HepG2 (cell line): ENCODE measurements around the gene ASTN1. TPM values are rescaled to one million over a fixed set of nuclear protein-coding genes. Genes with fewer than 3 reads are reported as not detected.

Source experiments
- ATAC-seq: fragments of 200-7000 bp; cut with Tn5 transposase; 3 replicates; pipeline ENCODE4 v1.9.1; 2020; ENCODE audit warnings: mild to moderate bottlenecking, moderate library complexity
- BruUV-seq: library from RNA; stranded (reverse); fragments of 400-500 nt; replicated peaks from 2 replicates; lab custom pipeline; 2021; lab: Mats Ljungman, UMichigan
- CTCF ChIA-PET: fragments of 300-600 bp; formaldehyde crosslinking; extraction: SDS; loops from one replicate; lab custom pipeline; 2021; ENCODE audit warnings: low total read pairs, inconsistent platforms, low intra/inter-chr PET ratio; lab: Yijun Ruan, JAX
- POLR2A ChIA-PET: fragments of 350-600 bp; sonication (Branson Sonifier 250); formaldehyde crosslinking; loops from one replicate; lab custom pipeline; 2020; ENCODE audit warnings: antibody characterized with exemption, inconsistent platforms; lab: Yijun Ruan, JAX
- DNase-seq: peaks from one replicate; pipeline ENCODE4 v3.0.0-alpha.2; 2015; ENCODE audit warnings: low spot score
- FAIRE-seq: peaks from 3 replicates; lab custom pipeline; 2011; peaks lifted over from hg19 to GRCh38; lab: Jason Lieb, UNC
- H2AFZ ChIP-seq: one replicate; pipeline ENCODE4 v1.6.1; 2011; ENCODE audit warnings: low read length, inconsistent platforms
- H3K27ac ChIP-seq: fragments of 300-600 bp; 3 replicates; pipeline ENCODE4 v1.8.0; 2011; ENCODE audit warnings: mixed run types, mild to moderate bottlenecking, mixed read lengths, low read length, inconsistent platforms; ENCODE audit not compliant: insufficient read depth; ENCODE audit errors: extremely low read length
- H3K27me3 ChIP-seq, 2 experiments: fragments of 200-600 bp in 1 of 2; 2 replicates in 1 of 2; 3 replicates in 1 of 2; pipeline versions ENCODE4 v1.6.0 to v1.8.0; 2011; ENCODE audit warnings: low read length in 2 of 2, mild to moderate bottlenecking in 2 of 2, moderate library complexity in 2 of 2, inconsistent platforms in 1 of 2; ENCODE audit not compliant: insufficient read depth in 2 of 2, control insufficient read depth in 1 of 2
- H3K36me3 ChIP-seq, 2 experiments: fragments of 200-600 bp in 1 of 2; replicated peaks in 1 of 2; 2 replicates in 1 of 2; 3 replicates in 1 of 2; pipeline versions ENCODE4 v1.5.1 to v1.8.0; 2011; ENCODE audit warnings: low read length in 2 of 2, inconsistent platforms in 1 of 2; ENCODE audit not compliant: insufficient read depth in 2 of 2, control insufficient read depth in 1 of 2
- H3K4me1 ChIP-seq: 2 replicates; pipeline ENCODE4 v1.5.1; 2012; ENCODE audit warnings: low read length, inconsistent platforms; ENCODE audit not compliant: insufficient read depth
- H3K4me2 ChIP-seq: 2 replicates; pipeline ENCODE4 v1.6.0; 2011; ENCODE audit warnings: low read depth, low read length, inconsistent platforms
- H3K4me3 ChIP-seq, 3 experiments: fragments of 200-600 bp in 1 of 3; sonication (generic), shearing (Covaris generic) in 1 of 3; replicated peaks in 1 of 3; 2 replicates each; pipeline ENCODE4 v1.5.1; 2011 to 2016; ENCODE audit warnings: low read length in 3 of 3, inconsistent platforms in 2 of 3, low read depth in 2 of 3, mild to moderate bottlenecking in 2 of 3, control low read depth in 1 of 3, mixed read lengths in 1 of 3; ENCODE audit not compliant: insufficient read depth in 1 of 3
- H3K79me2 ChIP-seq: one replicate; pipeline ENCODE4 v1.6.1; 2011; ENCODE audit warnings: low read length, inconsistent platforms; ENCODE audit not compliant: insufficient read depth
- H3K9ac ChIP-seq: 2 replicates; pipeline ENCODE4 v1.6.0; 2011; ENCODE audit warnings: mild to moderate bottlenecking, low read depth, low read length, inconsistent platforms; ENCODE audit not compliant: insufficient read depth
- H3K9me3 ChIP-seq: 2 replicates; pipeline ENCODE4 v1.5.1; 2012; ENCODE audit warnings: mild to moderate bottlenecking, low read length
- H4K20me1 ChIP-seq: 2 replicates; pipeline ENCODE4 v1.6.0; 2011; ENCODE audit warnings: inconsistent platforms, mild to moderate bottlenecking, low read length, moderate library complexity; ENCODE audit not compliant: insufficient read depth
- CBX5 ChIP-seq: sonication (generic); formaldehyde crosslinking; IDR thresholded peaks from 2 replicates; pipeline ENCODE4 v1.4.0; 2020; ENCODE audit warnings: missing genetic modification reagents, borderline replicate concordance
- RAD51 ChIP-seq: fragments of 450-650 bp; IDR thresholded peaks from 2 replicates; pipeline ENCODE4 v1.6.1; 2016; ENCODE audit warnings: borderline replicate concordance
- TBP ChIP-seq: sonication (generic); formaldehyde crosslinking; IDR thresholded peaks from 2 replicates; pipeline ENCODE4 v1.5.0; 2020; ENCODE audit warnings: missing genetic modification reagents
- ZNF530 ChIP-seq: sonication (generic); formaldehyde crosslinking; IDR thresholded peaks from 2 replicates; pipeline ENCODE4 v1.5.0; 2020; ENCODE audit warnings: low read depth, mild to moderate bottlenecking, missing genetic modification reagents
- WGBS: methylation state at CpG from one replicate; pipeline ENCODE4 v1.1.6; 2017; ENCODE audit warnings: low lambda C conversion rate; 5-methylcytosine and 5-hydroxymethylcytosine counted together
- in situ Hi-C: cut with HindIII; loops from 2 replicates; pipeline ENCODE4 v1.10.0; 2017; ENCODE audit warnings: low pct_unique_long_range_greater_than_20kb; ENCODE audit not compliant: extremely low pct_ligation_motif_present
- intact Hi-C: fragments of 100-400 bp; cut with micrococcal nuclease; formaldehyde crosslinking; loops from one replicate; pipeline ENCODE4 v1.10.0; 2022; ENCODE audit not compliant: unreplicated experiment
- polyA plus RNA-seq, 8 experiments: library from polyadenylated mRNA; depleted of rRNA in 3 of 8; stranded (reverse) in 7 of 8; unstranded in 1 of 8; fragments of >200 nt; fragmentation: Illumina TruSeq in 4 of 8; extraction: Trizol in 4 of 8; gene quantifications; 2 replicates each; pipeline versions ENCODE4 v1.2.1 to v1.2.3, GENCODE V29; 2011 to 2016; ENCODE audit warnings: low read depth in 4 of 8, missing spikeins in 1 of 8, mixed read lengths in 1 of 8; ENCODE audit not compliant: insufficient read depth in 1 of 8
- total RNA-seq, 5 experiments: library from RNA; depleted of rRNA; stranded (reverse); fragments of >200 nt; fragmentation: Illumina TruSeq; extraction: Trizol; gene quantifications; 2 replicates each; pipeline ENCODE4 v1.2.3, GENCODE V29; 2016; ENCODE audit warnings: low read depth in 1 of 5
- TF ChIP-seq, protein P1 (sequence below): sonication (generic); formaldehyde crosslinking; IDR thresholded peaks from 2 replicates; pipeline ENCODE4 v1.4.0; 2020; ENCODE audit warnings: missing genetic modification reagents
- TF ChIP-seq, protein P2 (sequence below): sonication (generic); formaldehyde crosslinking; IDR thresholded peaks from 2 replicates; pipeline ENCODE4 v1.8.0; 2023; ENCODE audit warnings: mild to moderate bottlenecking, missing genetic modification reagents

The ASTN1 gene
- total and polyA plus RNA-seq, 2 of the 13 experiments (the other 11 are each of a cell fraction or from before 2014, with no cell fraction given) = not detected

DNA sequence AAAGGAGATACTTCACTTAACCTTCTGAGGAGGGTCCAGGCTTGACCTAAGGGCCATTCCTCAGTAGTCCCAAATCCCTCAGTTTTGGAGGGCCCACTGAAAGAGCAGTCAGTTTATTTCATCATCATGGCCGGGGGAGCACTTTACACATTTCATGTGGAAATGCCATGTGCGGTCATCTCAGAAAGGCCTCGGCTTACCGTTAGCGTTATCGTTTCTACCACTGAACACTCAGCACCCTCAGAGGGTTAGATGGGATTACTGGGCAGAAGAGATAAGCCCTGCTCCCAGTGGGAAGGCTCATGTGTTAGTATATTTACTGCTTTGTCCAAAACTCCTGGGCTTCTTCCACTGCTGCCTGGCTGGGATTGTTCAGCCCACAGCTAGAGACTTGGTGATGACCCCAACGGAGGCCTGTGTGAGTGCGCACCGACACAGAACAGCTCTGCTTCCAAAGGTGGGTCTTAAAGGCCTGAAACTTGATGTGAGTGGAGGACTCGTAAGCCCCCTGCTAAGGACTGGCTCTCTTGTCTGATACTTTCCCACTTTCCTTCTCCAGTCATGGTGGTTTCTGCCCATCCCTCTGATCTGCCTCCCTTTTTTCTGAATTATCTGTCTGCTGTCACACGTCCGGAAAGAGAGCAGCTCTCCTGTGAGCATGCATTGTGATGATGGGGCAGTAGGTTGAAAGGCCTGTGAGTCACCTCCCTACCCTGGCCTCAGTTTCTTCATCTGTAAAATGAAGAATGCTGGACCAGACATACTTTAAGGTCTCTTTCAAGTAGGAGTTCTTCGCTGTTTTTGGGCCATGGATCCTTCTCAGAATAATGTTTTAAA is 284.5 kb downstream of the ASTN1 start (continued):
- TF ChIP-seq, protein P1, sequence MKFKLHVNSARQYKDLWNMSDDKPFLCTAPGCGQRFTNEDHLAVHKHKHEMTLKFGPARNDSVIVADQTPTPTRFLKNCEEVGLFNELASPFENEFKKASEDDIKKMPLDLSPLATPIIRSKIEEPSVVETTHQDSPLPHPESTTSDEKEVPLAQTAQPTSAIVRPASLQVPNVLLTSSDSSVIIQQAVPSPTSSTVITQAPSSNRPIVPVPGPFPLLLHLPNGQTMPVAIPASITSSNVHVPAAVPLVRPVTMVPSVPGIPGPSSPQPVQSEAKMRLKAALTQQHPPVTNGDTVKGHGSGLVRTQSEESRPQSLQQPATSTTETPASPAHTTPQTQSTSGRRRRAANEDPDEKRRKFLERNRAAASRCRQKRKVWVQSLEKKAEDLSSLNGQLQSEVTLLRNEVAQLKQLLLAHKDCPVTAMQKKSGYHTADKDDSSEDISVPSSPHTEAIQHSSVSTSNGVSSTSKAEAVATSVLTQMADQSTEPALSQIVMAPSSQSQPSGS (CRISPR knock-in tag) = no peak
- TF ChIP-seq, protein P2, sequence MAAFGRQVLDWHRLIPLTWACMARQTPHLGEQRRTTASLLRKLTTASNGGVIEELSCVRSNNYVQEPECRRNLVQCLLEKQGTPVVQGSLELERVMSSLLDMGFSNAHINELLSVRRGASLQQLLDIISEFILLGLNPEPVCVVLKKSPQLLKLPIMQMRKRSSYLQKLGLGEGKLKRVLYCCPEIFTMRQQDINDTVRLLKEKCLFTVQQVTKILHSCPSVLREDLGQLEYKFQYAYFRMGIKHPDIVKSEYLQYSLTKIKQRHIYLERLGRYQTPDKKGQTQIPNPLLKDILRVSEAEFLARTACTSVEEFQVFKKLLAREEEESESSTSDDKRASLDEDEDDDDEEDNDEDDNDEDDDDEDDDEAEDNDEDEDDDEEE (CRISPR knock-in tag) = no peak
- TF ChIP-seq CBX5 (CRISPR knock-in tag) = no peak

DNA sequence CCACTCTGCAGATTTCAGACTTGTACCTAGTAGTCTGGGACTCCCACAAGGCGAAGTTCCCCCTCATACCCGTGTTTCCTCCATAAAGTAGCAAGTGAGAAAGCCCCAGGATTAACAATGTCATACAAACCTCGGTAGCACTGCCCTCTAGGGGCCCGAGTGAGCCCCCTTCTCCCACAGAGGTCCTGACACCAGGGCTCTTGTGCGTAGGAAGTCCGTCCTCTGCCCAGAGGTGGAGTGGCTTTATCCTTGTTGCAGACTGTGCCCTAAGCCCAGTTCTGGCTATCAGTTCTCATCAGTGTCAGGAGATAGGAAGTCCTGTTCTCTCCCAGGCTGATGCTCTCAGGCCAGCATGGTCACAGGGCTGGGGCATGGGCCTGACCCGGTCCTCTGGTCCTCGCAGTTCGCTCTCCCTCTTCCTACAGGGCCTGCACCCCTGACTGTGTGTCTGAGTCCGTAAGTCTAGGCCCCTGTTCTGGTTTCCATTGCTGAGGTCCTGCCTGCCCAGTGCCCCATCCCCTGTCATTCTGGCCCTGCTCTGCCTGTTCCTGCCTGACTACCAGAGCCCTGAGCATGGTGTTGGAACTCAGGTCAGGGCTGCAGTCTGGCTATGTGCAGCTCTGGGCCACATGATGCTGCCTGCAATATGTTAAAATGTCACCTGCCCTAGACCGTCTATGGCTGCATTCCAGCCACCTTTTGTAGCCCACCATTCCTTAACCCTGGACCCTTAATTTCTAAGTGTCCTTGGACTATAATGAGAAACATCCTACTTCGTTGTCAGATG is 285.6 kb downstream of the ASTN1 start:
- no peak overlapping the region for H2AFZ ChIP-seq
- 14% methylated on average over 4 of the region's 12 CpGs for WGBS
- H3K4me1 ChIP-seq = no peaks in the 10 kb centered on the region
- FAIRE-seq (no peak), ATAC-seq (peak; percentile 84), DNase-seq (no peak)
- no peaks in the 10 kb centered on the region for H3K36me3 ChIP-seq
- in situ Hi-C loops = loop anchor here (25.0 kb wide), 1 partner anchor 908 kb away; no protein-coding TSS in a partner anchor
- H3K4me2 ChIP-seq = no peak overlapping the region
- no peak for TF ChIP-seq RAD51
- no peak for TF ChIP-seq ZNF530 (CRISPR knock-in tag)
- TF ChIP-seq TBP (CRISPR knock-in tag) = no peak
- H4K20me1 ChIP-seq = no peaks in the 10 kb centered on the region
- intact Hi-C loops = no loop called here
- POLR2A ChIA-PET = no interaction called here
- H3K9ac ChIP-seq = no peak overlapping the region
- H3K79me2 ChIP-seq = no peaks in the 10 kb centered on the region
- H3K9me3 ChIP-seq = no peaks in the 10 kb centered on the region
- H3K27me3 ChIP-seq = 0 out of 5 replicates have a peak, but pooled peaks cover 0 to 3% of the 10 kb centered on the region in 2 experiments
- H3K27ac ChIP-seq = no peak overlapping the region
- no TSS peak for BruUV-seq
- CTCF ChIA-PET = interaction anchor here (3.0 kb wide), 1 partner anchor 319 kb away, joined by 31 read pairs; no protein-coding TSS in a partner anchor
- H3K4me3 ChIP-seq = no peak overlapping the region
